Ovary (tissue), 3 donors: Measurements from ENCODE around the gene CEP20.

Experiments used
- CTCF ChIP-seq, 3 donors: fragments of 450-650 bp in 2 of 3; fragments of 200-600 bp in 1 of 3; IDR thresholded peaks; one replicate each; pipeline versions ENCODE4 v1.5.1 to v1.8.0; 2016 to 2022; ENCODE audit warnings: antibody characterized with exemption in 3 of 3, mild to moderate bottlenecking in 1 of 3
- EP300 ChIP-seq: sonication (generic); formaldehyde crosslinking; IDR thresholded peaks from one replicate; pipeline ENCODE4 v1.6.1; 2017; ENCODE audit warnings: antibody characterized with exemption
- POLR2A ChIP-seq: fragments of 450-650 bp; IDR thresholded peaks from one replicate; pipeline ENCODE4 v1.6.1; 2017; ENCODE audit warnings: antibody characterized with exemption, mild to moderate bottlenecking, moderate library complexity
- donor health status: DM: no; HTN: no; CAD: no.

- TF ChIP-seq POLR2A (no peak), CTCF (IDR thresholded peaks at IDR 0.05) (no peak), EP300 (no peak)
These were observed 9.4 kb upstream of the CEP20 start for GRCh38 chr16:15897834-15898254.
